PC-3 (cell line): Measurements from ENCODE around the gene MGP. TPM values are rescaled to one million over a fixed set of nuclear protein-coding genes. Genes with fewer than 3 reads are reported as not detected.

Experiments used
- ATAC-seq: fragments of 200-7000 bp; cut with Tn5 transposase; 2 replicates; pipeline ENCODE4 v1.9.1; 2020; ENCODE audit warnings: mild to moderate bottlenecking, moderate library complexity
- Bru-seq: library from RNA; stranded (reverse); fragments of 400-500 nt; gene quantifications from one replicate; lab custom pipeline; 2021; lab: Mats Ljungman, UMichigan
- BruChase-seq, 2 experiments: library from RNA; stranded (reverse); fragments of 400-500 nt; gene quantifications; one replicate each; lab custom pipeline; 2021; lab: Mats Ljungman, UMichigan
- BruUV-seq: library from RNA; stranded (reverse); fragments of 400-500 nt; replicated peaks from 2 replicates; lab custom pipeline; 2021; lab: Mats Ljungman, UMichigan
- CTCF ChIA-PET: fragments of 300-600 bp; sonication (Branson Sonifier 250); formaldehyde crosslinking; loops from one replicate; lab custom pipeline; 2022; ENCODE audit warnings: antibody characterized with exemption; lab: Charles Lee
- POLR2A ChIA-PET: fragments of 300-600 bp; sonication (Branson Sonifier 250); formaldehyde crosslinking; loops from one replicate; lab custom pipeline; 2022; ENCODE audit warnings: antibody characterized with exemption; ENCODE audit not compliant: unreplicated experiment; lab: Charles Lee
- DNase-seq: peaks from one replicate; pipeline ENCODE4 v3.0.0-alpha.2; 2015
- H2AFZ ChIP-seq: fragments of 300-600 bp; sonication (generic); 2 replicates; pipeline ENCODE4 v1.6.0; 2016; ENCODE audit warnings: antibody characterized with exemption, low read length
- H3F3A ChIP-seq: fragments of 300-600 bp; sonication (generic); one replicate; pipeline ENCODE4 v1.6.0; 2017; ENCODE audit warnings: antibody characterized with exemption, low read length, control low read depth, mild to moderate bottlenecking; ENCODE audit not compliant: unreplicated experiment
- H3K27ac ChIP-seq: fragments of 300-600 bp; sonication (generic); 2 replicates; pipeline ENCODE4 v1.5.1; 2016; ENCODE audit warnings: mild to moderate bottlenecking, low read length
- H3K27me3 ChIP-seq: fragments of 300-600 bp; sonication (generic); 2 replicates; pipeline ENCODE4 v1.6.1; 2016; ENCODE audit warnings: low read length, mixed read lengths
- H3K36me3 ChIP-seq: fragments of 300-600 bp; sonication (generic); 2 replicates; pipeline ENCODE4 v1.6.1; 2016; ENCODE audit warnings: low read depth, mixed run types, low read length, mixed read lengths
- H3K4me1 ChIP-seq: fragments of 300-600 bp; sonication (generic); 2 replicates; pipeline ENCODE4 v1.5.1; 2016; ENCODE audit warnings: low read length; ENCODE audit not compliant: insufficient read depth
- H3K4me2 ChIP-seq: fragments of 300-600 bp; sonication (generic); 2 replicates; pipeline ENCODE4 v1.6.0; 2016; ENCODE audit warnings: low read length
- H3K4me3 ChIP-seq: fragments of 300-600 bp; sonication (generic); 2 replicates; pipeline ENCODE4 v1.5.1; 2016; ENCODE audit warnings: mild to moderate bottlenecking, low read length, mixed read lengths
- H3K79me2 ChIP-seq: fragments of 300-600 bp; sonication (generic); 2 replicates; pipeline ENCODE4 v1.6.1; 2017; ENCODE audit warnings: low read length, mixed read lengths
- H3K9ac ChIP-seq: fragments of 300-600 bp; sonication (generic); 2 replicates; pipeline ENCODE4 v1.6.0; 2016; ENCODE audit warnings: mild to moderate bottlenecking, low read length
- H3K9me2 ChIP-seq: fragments of 300-600 bp; sonication (generic); replicated peaks from 2 replicates; pipeline ENCODE4 v1.6.1; 2016; ENCODE audit warnings: mixed run types, low read length, mixed read lengths
- H3K9me3 ChIP-seq: fragments of 300-600 bp; sonication (generic); 2 replicates; pipeline ENCODE4 v1.6.1; 2016; ENCODE audit warnings: low read length, mixed read lengths
- H4K20me1 ChIP-seq: fragments of 300-600 bp; sonication (generic); 2 replicates; pipeline ENCODE4 v1.6.1; 2016; ENCODE audit warnings: low read length, mixed read lengths
- EZH2 ChIP-seq: fragments of 300-600 bp; sonication (generic); IDR thresholded peaks from one replicate; pipeline ENCODE4 v1.6.1; 2017; ENCODE audit warnings: antibody characterized with exemption, mild to moderate bottlenecking, low read length; ENCODE audit not compliant: unreplicated experiment
- EZH2phosphoT487 ChIP-seq: fragments of 300-600 bp; sonication (generic); IDR thresholded peaks from 2 replicates; pipeline ENCODE4 v1.6.1; 2018; ENCODE audit warnings: mild to moderate bottlenecking, antibody characterized with exemption, low read length, borderline replicate concordance
- intact Hi-C: fragments of 100-400 bp; cut with micrococcal nuclease; formaldehyde crosslinking; loops from 2 replicates; pipeline ENCODE4 v1.9.0; 2023
- long read RNA-seq: library from polyadenylated mRNA; unstranded; transcript quantifications from one replicate; pipeline ENCODE4 v2.0.0, GENCODE V29; 2021; ENCODE audit not compliant: unreplicated experiment
- total RNA-seq: library from RNA; depleted of rRNA; stranded (reverse); fragments of >200 nt; gene quantifications from 2 replicates; pipeline ENCODE4 v1.2.3, GENCODE V29; 2014; rRNA removed
- TF ChIP-seq, protein P1 (sequence below): fragments of 300-600 bp; sonication (generic); conservative IDR thresholded peaks from 2 replicates; pipeline ENCODE4 v1.5.1; 2017; ENCODE audit warnings: antibody characterized with exemption, low read depth, mild to moderate bottlenecking, low read length

MGP gene
- 0.22 and 2.1 TPM in 2 replicates for total RNA-seq
- Bru-seq, nascent RNA: percentile 19 among the genes with signal in this experiment
- BruChase-seq, experiment 1, labeled RNA remaining after a 6-hour chase: percentile 16 among the genes with signal in this experiment
- not detected for BruChase-seq, experiment 2, labeled RNA remaining after a 2-hour chase
- long read RNA-seq: 0 reads

DNA sequence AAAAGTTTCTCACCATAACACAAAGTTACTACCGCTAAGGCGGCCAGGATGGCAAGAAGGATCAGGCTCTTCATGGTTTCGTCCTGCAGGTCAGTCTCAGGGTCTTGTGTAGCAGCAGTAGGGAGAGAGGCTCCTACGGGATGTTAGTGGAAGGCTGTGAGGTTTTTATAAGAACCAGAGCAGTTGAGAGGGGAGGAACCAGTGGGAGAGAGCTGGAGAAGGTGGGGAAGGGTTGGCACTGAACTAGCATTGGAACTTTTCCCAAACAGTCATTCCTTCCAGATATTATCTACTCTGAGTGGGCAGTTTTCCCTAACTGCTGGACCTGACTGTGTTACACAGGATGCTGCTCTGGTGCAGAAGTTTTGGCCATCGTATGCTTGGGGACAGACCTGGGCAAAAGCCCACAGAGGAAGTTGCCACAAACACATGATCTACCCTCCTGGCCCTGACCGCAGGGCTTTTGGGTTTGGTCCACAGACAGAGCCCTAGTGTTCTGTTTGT, at the start of gene MGP:
MGP (minus strand) TSS at position 137 of the 504 bp plus-strand sequence; CDS start at position 74, 63 bp downstream.
- no TSS peak for BruUV-seq
- intact Hi-C loops: loop anchor here (5.0 kb wide), 1 partner anchor 38 kb away; no protein-coding TSS in a partner anchor
- Histone ChIP-seq H3K4me1 (peaks cover 29% of the 10 kb centered on the region), H3K36me3 (no peaks in the 10 kb centered on the region), H3K9me3 (no peaks in the 10 kb centered on the region), H3K27me3 (no peaks in the 10 kb centered on the region), H3K79me2 (no peaks in the 10 kb centered on the region), H3K9ac (no peak within 1 kb of the TSS), H2AFZ (peak within 1 kb of the TSS; percentile 40; the same call in 1 of the 2 replicates), H3F3A (no peaks in the 10 kb centered on the region), H3K9me2 (no peaks in the 10 kb centered on the region), H4K20me1 (no peaks in the 10 kb centered on the region), H3K4me3 (peak within 1 kb of the TSS; percentile 28; the same call in 1 of the 2 replicates), H3K27ac (no peak within 1 kb of the TSS), H3K4me2 (peak within 1 kb of the TSS; percentile 70)
- TF ChIP-seq EZH2 (no peak), EZH2phosphoT487 (no peak)
- TF ChIP-seq, protein P1, sequence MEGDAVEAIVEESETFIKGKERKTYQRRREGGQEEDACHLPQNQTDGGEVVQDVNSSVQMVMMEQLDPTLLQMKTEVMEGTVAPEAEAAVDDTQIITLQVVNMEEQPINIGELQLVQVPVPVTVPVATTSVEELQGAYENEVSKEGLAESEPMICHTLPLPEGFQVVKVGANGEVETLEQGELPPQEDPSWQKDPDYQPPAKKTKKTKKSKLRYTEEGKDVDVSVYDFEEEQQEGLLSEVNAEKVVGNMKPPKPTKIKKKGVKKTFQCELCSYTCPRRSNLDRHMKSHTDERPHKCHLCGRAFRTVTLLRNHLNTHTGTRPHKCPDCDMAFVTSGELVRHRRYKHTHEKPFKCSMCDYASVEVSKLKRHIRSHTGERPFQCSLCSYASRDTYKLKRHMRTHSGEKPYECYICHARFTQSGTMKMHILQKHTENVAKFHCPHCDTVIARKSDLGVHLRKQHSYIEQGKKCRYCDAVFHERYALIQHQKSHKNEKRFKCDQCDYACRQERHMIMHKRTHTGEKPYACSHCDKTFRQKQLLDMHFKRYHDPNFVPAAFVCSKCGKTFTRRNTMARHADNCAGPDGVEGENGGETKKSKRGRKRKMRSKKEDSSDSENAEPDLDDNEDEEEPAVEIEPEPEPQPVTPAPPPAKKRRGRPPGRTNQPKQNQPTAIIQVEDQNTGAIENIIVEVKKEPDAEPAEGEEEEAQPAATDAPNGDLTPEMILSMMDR: no peak
- POLR2A ChIA-PET: no interaction called here
- DNase-seq (peak; percentile 78), ATAC-seq (peak; percentile 62)
- CTCF ChIA-PET: no interaction called here

DNA sequence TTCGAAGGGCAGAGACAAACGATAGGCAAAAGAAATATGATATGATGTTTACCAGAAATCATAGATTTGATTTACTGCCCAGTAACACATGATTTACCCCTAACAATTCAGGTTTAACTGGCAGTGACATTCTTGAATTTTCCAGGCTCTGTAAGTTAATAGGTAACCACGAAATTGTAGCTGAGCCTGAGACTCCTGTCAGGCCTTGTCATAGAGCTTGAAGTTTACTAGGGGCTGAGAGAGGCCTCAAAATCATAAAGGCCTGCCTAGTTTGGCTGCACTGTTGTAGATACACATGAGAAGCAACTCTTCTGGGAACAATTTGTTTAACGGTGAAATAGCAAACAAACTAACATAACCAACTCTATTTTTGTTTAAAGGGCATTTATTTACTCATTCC, 49.4 kb upstream of the MGP start:
- no peaks in the 10 kb centered on the region for H3K9me3 ChIP-seq
- no peaks in the 10 kb centered on the region for H3K36me3 ChIP-seq
- H3K4me3 ChIP-seq: no peak overlapping the region
- H3K9ac ChIP-seq: no peak overlapping the region
- no peaks in the 10 kb centered on the region for H3K9me2 ChIP-seq
- ATAC-seq: no peak
- H4K20me1 ChIP-seq: no peaks in the 10 kb centered on the region
- BruUV-seq: no TSS peak
- intact Hi-C loops: no loop called here
- H2AFZ ChIP-seq: no peak overlapping the region
- peaks cover 56% of the 10 kb centered on the region for H3K4me1 ChIP-seq
- no peaks in the 10 kb centered on the region for H3K79me2 ChIP-seq
- H3F3A ChIP-seq: no peaks in the 10 kb centered on the region
- H3K27me3 ChIP-seq: no peaks in the 10 kb centered on the region
- peak overlapping the region; percentile 44 for H3K27ac ChIP-seq
- TF ChIP-seq, protein P1: no peak
- TF ChIP-seq EZH2phosphoT487 (no peak), EZH2 (no peak)
- DNase-seq: peak; percentile 39
- ChIA-PET CTCF (no interaction called here), POLR2A (no interaction called here)
- peak overlapping the region; percentile 40 for H3K4me2 ChIP-seq

DNA sequence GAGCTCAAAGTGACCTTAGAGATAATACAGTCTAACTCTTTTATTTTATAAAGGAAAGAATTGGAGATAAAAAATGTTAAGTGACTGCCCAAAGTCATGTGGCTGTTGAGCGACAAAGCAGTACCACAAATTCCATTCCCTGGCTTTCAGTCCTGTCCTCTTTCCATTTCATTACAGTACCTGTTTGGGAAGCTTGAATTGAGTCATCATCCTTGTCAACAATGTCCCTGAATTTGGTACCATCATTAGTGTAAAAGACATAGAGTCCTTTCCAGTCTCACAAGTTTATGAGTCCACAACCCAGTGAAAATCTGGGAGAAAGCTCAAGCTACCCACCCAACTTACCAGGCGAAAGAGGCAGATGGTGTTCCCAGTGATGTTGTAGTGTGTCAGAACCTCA, 48.9 kb upstream of the MGP start:
- DNase-seq (peak; percentile 63), ATAC-seq (no peak)
- POLR2A ChIA-PET: no interaction called here
- peaks cover 58% of the 10 kb centered on the region for H3K4me1 ChIP-seq
- no peaks in the 10 kb centered on the region for H3K36me3 ChIP-seq
- H3K9ac ChIP-seq: no peak overlapping the region
- H3K27me3 ChIP-seq: no peaks in the 10 kb centered on the region
- H4K20me1 ChIP-seq: no peaks in the 10 kb centered on the region
- no TSS peak for BruUV-seq
- peak overlapping the region; percentile 40 for H3K4me2 ChIP-seq
- H3K9me3 ChIP-seq: no peaks in the 10 kb centered on the region
- no peaks in the 10 kb centered on the region for H3K79me2 ChIP-seq
- no peak overlapping the region for H3K4me3 ChIP-seq
- H2AFZ ChIP-seq: no peak overlapping the region
- H3K27ac ChIP-seq: peak overlapping the region; percentile 44
- no peaks in the 10 kb centered on the region for H3K9me2 ChIP-seq
- TF ChIP-seq, protein P1: no peak
- TF ChIP-seq EZH2: no peak
- CTCF ChIA-PET: no interaction called here
- intact Hi-C loops: no loop called here
- no peaks in the 10 kb centered on the region for H3F3A ChIP-seq
